ENCODE results near the gene TRPM2. TPM values are rescaled to one million over a fixed set of nuclear protein-coding genes. Genes with fewer than 3 reads are reported as not detected.

TRPM2 gene
- total and polyA plus RNA-seq, 12 donors = 1.5 to 28.3 (median 11.3) TPM

- intact Hi-C loops (cut with DNase I) = no loop called here
- WGBS, 4 donors = 85 to 91% (median 88%) methylated on average over 12 to 18 of the region's 18 CpGs
- no peaks in the 10 kb centered on the region for H3K9me3 ChIP-seq (replicated peaks in 1 of 3)
- no peak overlapping the region for H3K4me3 ChIP-seq
- no peaks in the 10 kb centered on the region for H3K4me1 ChIP-seq (replicated peaks in 1 of 2)
- peak in 2 of 7 donors; percentile 1 to 7 for DNase-seq
- H3K36me3 ChIP-seq (replicated peaks in 1 of 2) = no peaks in the 10 kb centered on the region
- H3K27ac ChIP-seq = no peak overlapping the region
- TF ChIP-seq CTCF (IDR thresholded peaks at IDR 0.05) = no peak
- TF ChIP-seq POLR2A (IDR thresholded peaks at IDR 0.05) = no peak
- H3K27me3 ChIP-seq = no peaks in the 10 kb centered on the region
Measured at GRCh38 chr21:44436958-44437357, 83.5 kb downstream of the TRPM2 start.

GRCh38 chr21:44437371-44437695 lies 83.9 kb downstream of the TRPM2 start:
- Histone ChIP-seq H3K27ac (no peak overlapping the region), H3K36me3 (replicated peaks in 1 of 2) (no peaks in the 10 kb centered on the region), H3K4me1 (replicated peaks in 1 of 2) (no peaks in the 10 kb centered on the region), H3K27me3 (peaks cover under 1% of the 10 kb centered on the region), H3K9me3 (replicated peaks in 1 of 3) (no peaks in the 10 kb centered on the region), H3K4me3 (no peak overlapping the region)
- intact Hi-C loops (cut with DNase I) = no loop called here
- 60 to 86% (median 77%) methylated on average over 1 to 5 of the region's 5 CpGs for WGBS, 4 donors
- DNase-seq = no peak
- no peak for TF ChIP-seq CTCF (IDR thresholded peaks at IDR 0.05)
- TF ChIP-seq POLR2A (IDR thresholded peaks at IDR 0.05) = no peak

GRCh38 chr21:44437696-44438431 lies 84.4 kb downstream of the TRPM2 start:
- 88 to 100% (median 92%) methylated on average over 4 to 19 of the region's 19 CpGs for WGBS, 4 donors
- H3K27ac ChIP-seq = no peak overlapping the region
- no peak overlapping the region for H3K4me3 ChIP-seq
- no peaks in the 10 kb centered on the region for H3K4me1 ChIP-seq (replicated peaks in 1 of 2)
- no peaks in the 10 kb centered on the region for H3K36me3 ChIP-seq (replicated peaks in 1 of 2)
- H3K27me3 ChIP-seq = peaks cover 3% of the 10 kb centered on the region
- TF ChIP-seq CTCF (IDR thresholded peaks at IDR 0.05) = no peak
- TF ChIP-seq POLR2A (IDR thresholded peaks at IDR 0.05) = no peak
- H3K9me3 ChIP-seq (replicated peaks in 1 of 3) = no peaks in the 10 kb centered on the region
- DNase-seq = no peak
- intact Hi-C loops (cut with DNase I) = no loop called here

GRCh38 chr21:44438531-44439210 lies 85.2 kb downstream of the TRPM2 start:
- H3K4me1 ChIP-seq (replicated peaks in 1 of 2) = no peaks in the 10 kb centered on the region
- no peak for TF ChIP-seq POLR2A (IDR thresholded peaks at IDR 0.05)
- TF ChIP-seq CTCF (IDR thresholded peaks at IDR 0.05) = no peak
- no peaks in the 10 kb centered on the region for H3K36me3 ChIP-seq (replicated peaks in 1 of 2)
- H3K9me3 ChIP-seq (replicated peaks in 1 of 3) = no peaks in the 10 kb centered on the region
- DNase-seq = no peak
- 79 to 92% (median 86%) methylated on average over 14 to 34 of the region's 34 CpGs for WGBS, 4 donors
- H3K27me3 ChIP-seq = peaks cover 3% of the 10 kb centered on the region
- intact Hi-C loops (cut with DNase I) = no loop called here
- no peak overlapping the region for H3K4me3 ChIP-seq
- no peak overlapping the region for H3K27ac ChIP-seq
